HepG2 (cell line): ENCODE measurements around the gene KRTAP10-2. TPM values are rescaled to one million over a fixed set of nuclear protein-coding genes. Genes with fewer than 3 reads are reported as not detected.

Experiments
- ARID5B ChIP-seq: IDR thresholded peaks from 2 replicates; pipeline ENCODE4 v1.4.0; 2020; ENCODE audit warnings: mild to moderate bottlenecking, missing genetic modification reagents
- EED ChIP-seq: sonication (generic); formaldehyde crosslinking; IDR thresholded peaks from 2 replicates; pipeline ENCODE4 v1.5.0; 2020; ENCODE audit warnings: mild to moderate bottlenecking, missing genetic modification reagents
- EHMT2 ChIP-seq: fragments of 200-600 bp; sonication (generic); IDR thresholded peaks from 2 replicates; pipeline ENCODE4 v1.7.0; 2017; ENCODE audit warnings: antibody characterized with exemption, low read depth, low read length, borderline replicate concordance
- KDM6A ChIP-seq: IDR thresholded peaks from 2 replicates; pipeline ENCODE4 v1.6.1; 2016; ENCODE audit warnings: low read depth
- MED1 ChIP-seq: sonication (generic); formaldehyde crosslinking; IDR thresholded peaks from 2 replicates; pipeline ENCODE4 v1.4.0; 2020; ENCODE audit warnings: missing genetic modification reagents
- MEIS2 ChIP-seq: sonication (generic); formaldehyde crosslinking; IDR thresholded peaks from 2 replicates; pipeline ENCODE4 v1.9.0; 2021; ENCODE audit warnings: mild to moderate bottlenecking, missing genetic modification reagents
- NR2F1 ChIP-seq, 2 experiments: fragments of 450-650 bp in 1 of 2; formaldehyde crosslinking in 1 of 2; IDR thresholded peaks; 2 replicates each; pipeline versions ENCODE4 v1.5.0 to v1.6.1; 2016 to 2020; ENCODE audit warnings: mild to moderate bottlenecking in 1 of 2, missing compliant biosample characterization in 1 of 2, missing genetic modification reagents in 1 of 2, moderate library complexity in 1 of 2
- PHF21A ChIP-seq: sonication (generic); formaldehyde crosslinking; IDR thresholded peaks from 2 replicates; pipeline ENCODE4 v1.5.0; 2020; ENCODE audit warnings: mild to moderate bottlenecking, missing genetic modification reagents
- PITX1 ChIP-seq: sonication (generic); formaldehyde crosslinking; IDR thresholded peaks from 2 replicates; pipeline ENCODE4 v1.5.1; 2020; ENCODE audit warnings: mild to moderate bottlenecking, missing genetic modification reagents
- REPIN1 ChIP-seq: sonication (generic); formaldehyde crosslinking; IDR thresholded peaks from 2 replicates; pipeline ENCODE4 v1.8.0; 2022; ENCODE audit warnings: missing genetic modification reagents, low read depth, mild to moderate bottlenecking, borderline replicate concordance
- SMAD3 ChIP-seq: sonication (generic); formaldehyde crosslinking; IDR thresholded peaks from 2 replicates; pipeline ENCODE4 v1.4.0; 2020; ENCODE audit warnings: missing genetic modification reagents
- ZKSCAN8 ChIP-seq: IDR thresholded peaks from 2 replicates; pipeline ENCODE4 v1.6.1; 2016; ENCODE audit warnings: borderline replicate concordance, missing genetic modification reagents, missing compliant biosample characterization
- ZNF101 ChIP-seq: sonication (generic); formaldehyde crosslinking; IDR thresholded peaks from 2 replicates; pipeline ENCODE4 v1.4.0; 2020; ENCODE audit warnings: mild to moderate bottlenecking, low read depth, missing genetic modification reagents, borderline replicate concordance
- ZNF282 ChIP-seq: fragments of 450-650 bp; IDR thresholded peaks from 2 replicates; pipeline ENCODE4 v1.6.1; 2018; ENCODE audit not compliant: partially characterized antibody
- ZNF850 ChIP-seq: sonication (generic); formaldehyde crosslinking; conservative IDR thresholded peaks from 2 replicates; pipeline ENCODE4 v1.9.0; 2021; ENCODE audit warnings: mild to moderate bottlenecking, missing genetic modification reagents
- ZSCAN21 ChIP-seq: sonication (generic); formaldehyde crosslinking; IDR thresholded peaks from 2 replicates; pipeline ENCODE4 v1.8.0; 2022; ENCODE audit warnings: mild to moderate bottlenecking, missing genetic modification reagents, moderate library complexity, borderline replicate concordance
- polyA plus RNA-seq, 8 experiments: library from polyadenylated mRNA; depleted of rRNA in 3 of 8; stranded (reverse) in 7 of 8; unstranded in 1 of 8; fragments of >200 nt; fragmentation: Illumina TruSeq in 4 of 8; extraction: Trizol in 4 of 8; gene quantifications; 2 replicates each; pipeline versions ENCODE4 v1.2.1 to v1.2.3, GENCODE V29; 2011 to 2016; ENCODE audit warnings: low read depth in 4 of 8, missing spikeins in 1 of 8, mixed read lengths in 1 of 8; ENCODE audit not compliant: insufficient read depth in 1 of 8
- total RNA-seq, 5 experiments: library from RNA; depleted of rRNA; stranded (reverse); fragments of >200 nt; fragmentation: Illumina TruSeq; extraction: Trizol; gene quantifications; 2 replicates each; pipeline ENCODE4 v1.2.3, GENCODE V29; 2016; ENCODE audit warnings: low read depth in 1 of 5
- TF ChIP-seq, protein P1 (sequence below): sonication (generic); formaldehyde crosslinking; IDR thresholded peaks from 2 replicates; pipeline ENCODE4 v1.4.0; 2020; ENCODE audit warnings: missing genetic modification reagents
- TF ChIP-seq, protein P2 (sequence below): sonication (generic); formaldehyde crosslinking; IDR thresholded peaks from 2 replicates; pipeline ENCODE4 v1.4.0; 2020; ENCODE audit warnings: missing genetic modification reagents
- TF ChIP-seq, protein P3 (sequence below): sonication (generic); formaldehyde crosslinking; IDR thresholded peaks from 2 replicates; pipeline ENCODE4 v1.4.0; 2020; ENCODE audit warnings: missing genetic modification reagents, borderline replicate concordance

Gene KRTAP10-2
- total and polyA plus RNA-seq, 2 of the 13 experiments (the other 11 are each of a cell fraction or from before 2014, with no cell fraction given) = not detected

GRCh38 chr21:44505673-44506278 is 45.5 kb downstream of the KRTAP10-2 start (continued):
- TF ChIP-seq PITX1 (CRISPR knock-in tag) = no peak
- no peak for TF ChIP-seq EED (CRISPR knock-in tag)
- TF ChIP-seq ZSCAN21 (CRISPR knock-in tag) = no peak
- TF ChIP-seq ARID5B (CRISPR knock-in tag) = peak; percentile 82
- peak; percentile 86 for TF ChIP-seq PHF21A
- TF ChIP-seq SMAD3 = peak; percentile 74; the same call in 1 of the 2 replicates
- no peak for TF ChIP-seq REPIN1 (CRISPR knock-in tag)
- TF ChIP-seq MED1 (CRISPR knock-in tag) = peak; percentile 87
- TF ChIP-seq, protein P1, sequence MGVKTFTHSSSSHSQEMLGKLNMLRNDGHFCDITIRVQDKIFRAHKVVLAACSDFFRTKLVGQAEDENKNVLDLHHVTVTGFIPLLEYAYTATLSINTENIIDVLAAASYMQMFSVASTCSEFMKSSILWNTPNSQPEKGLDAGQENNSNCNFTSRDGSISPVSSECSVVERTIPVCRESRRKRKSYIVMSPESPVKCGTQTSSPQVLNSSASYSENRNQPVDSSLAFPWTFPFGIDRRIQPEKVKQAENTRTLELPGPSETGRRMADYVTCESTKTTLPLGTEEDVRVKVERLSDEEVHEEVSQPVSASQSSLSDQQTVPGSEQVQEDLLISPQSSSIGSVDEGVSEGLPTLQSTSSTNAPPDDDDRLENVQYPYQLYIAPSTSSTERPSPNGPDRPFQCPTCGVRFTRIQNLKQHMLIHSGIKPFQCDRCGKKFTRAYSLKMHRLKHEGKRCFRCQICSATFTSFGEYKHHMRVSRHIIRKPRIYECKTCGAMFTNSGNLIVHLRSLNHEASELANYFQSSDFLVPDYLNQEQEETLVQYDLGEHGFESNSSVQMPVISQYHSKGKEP (CRISPR knock-in tag) = no peak
- no peak for TF ChIP-seq NR2F1 (CRISPR knock-in tag; IDR thresholded peaks at IDR 0.05)
- TF ChIP-seq ZNF282 = no peak
- no peak for TF ChIP-seq MEIS2 (CRISPR knock-in tag)
- peak; percentile 54; the same call in 1 of the 2 replicates for TF ChIP-seq ZKSCAN8 (CRISPR knock-in tag)
- no peak for TF ChIP-seq ZNF101 (CRISPR knock-in tag)
- peak; percentile 55; the same call in 1 of the 2 replicates for TF ChIP-seq KDM6A
- TF ChIP-seq, protein P2, sequence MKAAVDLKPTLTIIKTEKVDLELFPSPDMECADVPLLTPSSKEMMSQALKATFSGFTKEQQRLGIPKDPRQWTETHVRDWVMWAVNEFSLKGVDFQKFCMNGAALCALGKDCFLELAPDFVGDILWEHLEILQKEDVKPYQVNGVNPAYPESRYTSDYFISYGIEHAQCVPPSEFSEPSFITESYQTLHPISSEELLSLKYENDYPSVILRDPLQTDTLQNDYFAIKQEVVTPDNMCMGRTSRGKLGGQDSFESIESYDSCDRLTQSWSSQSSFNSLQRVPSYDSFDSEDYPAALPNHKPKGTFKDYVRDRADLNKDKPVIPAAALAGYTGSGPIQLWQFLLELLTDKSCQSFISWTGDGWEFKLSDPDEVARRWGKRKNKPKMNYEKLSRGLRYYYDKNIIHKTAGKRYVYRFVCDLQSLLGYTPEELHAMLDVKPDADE (CRISPR knock-in tag) = no peak
- no peak for TF ChIP-seq ZNF850 (CRISPR knock-in tag)
- TF ChIP-seq, protein P3, sequence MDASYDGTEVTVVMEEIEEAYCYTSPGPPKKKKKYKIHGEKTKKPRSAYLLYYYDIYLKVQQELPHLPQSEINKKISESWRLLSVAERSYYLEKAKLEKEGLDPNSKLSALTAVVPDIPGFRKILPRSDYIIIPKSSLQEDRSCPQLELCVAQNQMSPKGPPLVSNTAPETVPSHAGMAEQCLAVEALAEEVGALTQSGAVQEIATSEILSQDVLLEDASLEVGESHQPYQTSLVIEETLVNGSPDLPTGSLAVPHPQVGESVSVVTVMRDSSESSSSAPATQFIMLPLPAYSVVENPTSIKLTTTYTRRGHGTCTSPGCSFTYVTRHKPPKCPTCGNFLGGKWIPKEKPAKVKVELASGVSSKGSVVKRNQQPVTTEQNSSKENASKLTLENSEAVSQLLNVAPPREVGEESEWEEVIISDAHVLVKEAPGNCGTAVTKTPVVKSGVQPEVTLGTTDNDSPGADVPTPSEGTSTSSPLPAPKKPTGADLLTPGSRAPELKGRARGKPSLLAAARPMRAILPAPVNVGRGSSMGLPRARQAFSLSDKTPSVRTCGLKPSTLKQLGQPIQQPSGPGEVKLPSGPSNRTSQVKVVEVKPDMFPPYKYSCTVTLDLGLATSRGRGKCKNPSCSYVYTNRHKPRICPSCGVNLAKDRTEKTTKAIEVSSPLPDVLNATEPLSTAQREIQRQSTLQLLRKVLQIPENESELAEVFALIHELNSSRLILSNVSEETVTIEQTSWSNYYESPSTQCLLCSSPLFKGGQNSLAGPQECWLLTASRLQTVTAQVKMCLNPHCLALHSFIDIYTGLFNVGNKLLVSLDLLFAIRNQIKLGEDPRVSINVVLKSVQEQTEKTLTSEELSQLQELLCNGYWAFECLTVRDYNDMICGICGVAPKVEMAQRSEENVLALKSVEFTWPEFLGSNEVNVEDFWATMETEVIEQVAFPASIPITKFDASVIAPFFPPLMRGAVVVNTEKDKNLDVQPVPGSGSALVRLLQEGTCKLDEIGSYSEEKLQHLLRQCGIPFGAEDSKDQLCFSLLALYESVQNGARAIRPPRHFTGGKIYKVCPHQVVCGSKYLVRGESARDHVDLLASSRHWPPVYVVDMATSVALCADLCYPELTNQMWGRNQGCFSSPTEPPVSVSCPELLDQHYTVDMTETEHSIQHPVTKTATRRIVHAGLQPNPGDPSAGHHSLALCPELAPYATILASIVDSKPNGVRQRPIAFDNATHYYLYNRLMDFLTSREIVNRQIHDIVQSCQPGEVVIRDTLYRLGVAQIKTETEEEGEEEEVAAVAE = 0 out of 2 replicates have a peak, but pooled peaks have one; percentile 24
- TF ChIP-seq EHMT2 = no peak
